Measurements from ENCODE around the gene SAMD10.

- TF ChIP-seq POLR2AphosphoS5 (IDR thresholded peaks at IDR 0.05; ENCODE audit: low read depth, low read length) (no peak), TAF1 (IDR thresholded peaks at IDR 0.05; ENCODE audit: borderline replicate concordance, low read depth, low read length) (no peak), POLR2A (IDR thresholded peaks at IDR 0.05; ENCODE audit: low read depth, low read length) (no peak)
These were observed 31.9 kb upstream of the SAMD10 start for GRCh38 chr20:64011366-64011779.
